GM18499 (cell line): ENCODE measurements around the gene STK35.

Experiments used
- ATAC-seq: cut with Tn5 transposase; IDR thresholded peaks from one replicate; pipeline ENCODE4 v1.9.1; 2021; ENCODE audit warnings: moderate number of reproducible peaks; ENCODE audit not compliant: insufficient read depth, unreplicated experiment

STK35 gene

DNA sequence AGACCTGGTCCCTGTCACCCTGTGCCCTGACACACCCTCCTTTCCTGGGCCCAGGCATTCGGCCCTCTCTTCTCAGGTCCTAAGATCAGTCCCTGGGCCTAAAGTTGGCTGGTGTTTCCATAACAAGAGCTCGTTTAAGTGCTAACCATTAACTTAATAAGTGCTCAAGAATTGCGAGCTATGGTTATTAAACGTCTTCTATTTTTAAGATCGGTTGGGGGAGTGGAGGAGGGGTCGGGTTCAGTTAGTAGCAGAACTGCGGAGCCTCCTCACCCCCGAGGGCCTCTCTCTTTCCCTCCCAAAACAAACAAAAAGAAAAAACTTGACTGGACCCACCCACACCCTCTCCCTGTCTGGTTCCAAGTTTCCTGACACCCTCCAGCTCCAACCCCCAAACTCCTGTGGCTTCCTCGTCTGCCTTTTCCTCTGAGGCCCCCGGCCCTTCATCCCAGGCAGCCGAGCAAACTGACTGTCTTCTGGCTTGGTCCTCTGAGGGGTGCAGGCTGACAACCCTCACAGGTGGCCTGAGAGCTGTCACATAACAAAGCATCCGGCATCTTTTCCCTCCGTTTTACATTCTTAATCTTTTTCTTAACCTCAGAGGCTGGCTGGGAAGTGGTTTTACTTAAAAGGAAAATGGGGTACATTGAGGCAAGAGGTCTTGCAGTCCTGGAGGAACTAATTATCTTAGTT lies 2.0 kb downstream of the STK35 start:
- no peak for ATAC-seq

- ATAC-seq: no peak
Observed at GRCh38 chr20:2104236-2104635, 2.6 kb downstream of the STK35 start.

GRCh38 chr20:2108498-2108897 lies 6.9 kb downstream of the STK35 start:
- no peak for ATAC-seq

GRCh38 chr20:2108987-2109386 lies 7.4 kb downstream of the STK35 start:
- no peak for ATAC-seq

GRCh38 chr20:2109425-2110210 lies 8.0 kb downstream of the STK35 start:
- ATAC-seq: no peak

DNA sequence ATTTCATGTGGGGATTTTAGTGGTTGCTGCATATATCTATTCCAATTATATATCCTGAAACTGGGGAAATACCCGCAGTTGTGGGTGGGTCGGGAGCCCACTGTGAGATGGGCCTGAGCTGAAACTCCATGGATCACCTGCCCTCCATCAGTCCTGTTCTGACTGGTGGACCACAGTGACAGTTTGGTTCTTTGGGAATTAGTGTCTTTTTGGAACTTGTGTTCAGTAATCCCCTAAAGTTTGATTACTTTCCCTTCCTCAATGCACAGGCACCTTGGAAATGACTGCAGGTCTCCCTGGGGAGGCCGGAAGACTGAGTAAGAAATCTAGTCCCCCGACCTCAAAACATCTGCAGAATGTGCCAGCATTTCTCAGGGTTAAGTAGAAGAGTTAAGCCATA lies 11.3 kb downstream of the STK35 start:
- ATAC-seq: no peak

GRCh38 chr20:2114127-2114959 lies 12.7 kb downstream of the STK35 start:
- no peak for ATAC-seq

GRCh38 chr20:2114990-2115681 lies 13.5 kb downstream of the STK35 start:
- no peak for ATAC-seq

DNA sequence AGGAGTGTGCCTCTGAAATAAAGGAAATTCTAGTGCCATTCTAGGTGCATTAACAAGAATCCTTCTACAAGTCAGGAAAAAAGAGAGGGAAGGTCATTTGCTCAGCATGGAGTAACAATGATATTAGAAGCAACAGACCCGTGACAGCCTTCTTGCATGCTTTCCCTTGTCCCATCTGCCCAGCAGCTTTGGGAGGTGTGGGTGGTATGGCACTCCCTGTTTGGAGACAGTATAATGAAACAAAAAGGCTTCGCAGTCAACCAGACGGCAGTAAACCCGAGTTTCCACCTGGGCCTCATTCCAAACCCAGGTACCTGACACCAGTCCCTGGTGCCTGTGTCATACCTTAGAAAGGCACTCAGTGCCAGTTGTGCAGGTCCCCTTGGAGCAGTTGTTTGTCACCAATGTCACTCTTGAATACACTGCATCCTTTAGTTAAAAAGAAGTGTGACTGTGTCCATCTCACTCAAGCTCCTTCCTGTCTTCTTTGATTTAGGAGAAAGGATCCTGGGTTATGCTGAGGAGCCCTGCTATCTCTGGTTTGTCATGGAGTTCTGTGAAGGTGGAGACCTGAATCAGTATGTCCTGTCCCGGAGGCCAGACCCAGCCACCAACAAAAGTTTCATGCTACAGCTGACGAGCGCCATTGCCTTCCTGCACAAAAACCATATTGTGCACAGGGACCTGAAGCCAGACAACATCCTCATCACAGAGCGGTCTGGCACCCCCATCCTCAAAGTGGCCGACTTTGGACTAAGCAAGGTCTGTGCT lies 14.7 kb downstream of the STK35 start:
- no peak for ATAC-seq

GRCh38 chr20:2118783-2119182 lies 17.2 kb downstream of the STK35 start:
- no peak for ATAC-seq

- ATAC-seq: no peak
Observed at GRCh38 chr20:2122936-2123335, 21.3 kb downstream of the STK35 start.

GRCh38 chr20:2123720-2124119 lies 22.1 kb downstream of the STK35 start:
- no peak for ATAC-seq

- no peak for ATAC-seq
Observed at GRCh38 chr20:2124564-2125213, 23.1 kb downstream of the STK35 start.

GRCh38 chr20:2125474-2126112 lies 24.0 kb downstream of the STK35 start:
- ATAC-seq: no peak

- no peak for ATAC-seq
Observed at GRCh38 chr20:2127238-2127637, 25.6 kb downstream of the STK35 start.

DNA sequence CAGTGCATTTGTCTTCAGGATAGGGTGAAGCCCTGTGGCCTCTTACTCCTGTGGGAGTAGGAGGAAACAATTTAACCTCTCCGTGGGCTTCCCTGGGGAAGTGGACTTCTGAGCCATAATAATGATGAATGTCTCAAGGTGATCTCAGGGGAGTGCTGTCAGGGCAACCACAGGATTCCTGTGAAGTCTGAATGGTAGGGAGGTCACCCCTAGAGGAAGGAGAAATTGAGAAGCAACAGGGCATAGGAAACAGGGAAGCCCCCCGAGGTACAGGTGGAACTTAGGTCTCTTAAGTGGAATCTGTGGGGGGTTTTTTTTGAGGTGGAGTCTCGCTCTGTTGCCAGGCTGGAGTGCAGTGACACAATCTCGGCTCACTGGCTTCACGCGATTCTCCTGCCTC lies 26.9 kb downstream of the STK35 start:
- no peak for ATAC-seq

- no peak for ATAC-seq
Observed at GRCh38 chr20:2130062-2130591, 28.5 kb downstream of the STK35 start.

GRCh38 chr20:2130683-2131082 lies 29.1 kb downstream of the STK35 start:
- ATAC-seq: no peak

DNA sequence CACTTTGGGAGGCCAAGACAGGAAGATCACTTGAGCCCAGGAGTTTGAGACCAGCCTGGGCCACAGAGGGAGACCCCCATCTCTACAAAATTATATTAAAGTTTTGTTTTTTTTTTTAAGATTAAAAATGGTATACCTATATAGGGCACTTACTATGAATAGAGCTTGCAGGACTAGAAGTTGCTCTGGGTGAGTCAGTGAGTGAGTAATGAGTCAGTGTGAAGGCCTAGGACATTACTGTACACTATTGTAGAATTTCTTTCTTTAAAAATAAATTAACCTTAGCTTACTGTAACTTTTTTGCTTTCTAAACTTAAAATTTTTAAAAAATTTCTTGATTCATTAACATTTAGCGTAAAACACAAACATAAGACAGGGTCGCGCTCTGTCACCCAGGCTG lies 29.7 kb downstream of the STK35 start:
- ATAC-seq: no peak
